Inferior parietal cortex (tissue), 1 donor: ENCODE data around the gene MOB3B.

ENCODE experiments used
- DNase-seq: peaks from one replicate; pipeline ENCODE4 v3.0.0-alpha.2; 2016; ENCODE audit errors: extremely low spot score

MOB3B gene

DNA sequence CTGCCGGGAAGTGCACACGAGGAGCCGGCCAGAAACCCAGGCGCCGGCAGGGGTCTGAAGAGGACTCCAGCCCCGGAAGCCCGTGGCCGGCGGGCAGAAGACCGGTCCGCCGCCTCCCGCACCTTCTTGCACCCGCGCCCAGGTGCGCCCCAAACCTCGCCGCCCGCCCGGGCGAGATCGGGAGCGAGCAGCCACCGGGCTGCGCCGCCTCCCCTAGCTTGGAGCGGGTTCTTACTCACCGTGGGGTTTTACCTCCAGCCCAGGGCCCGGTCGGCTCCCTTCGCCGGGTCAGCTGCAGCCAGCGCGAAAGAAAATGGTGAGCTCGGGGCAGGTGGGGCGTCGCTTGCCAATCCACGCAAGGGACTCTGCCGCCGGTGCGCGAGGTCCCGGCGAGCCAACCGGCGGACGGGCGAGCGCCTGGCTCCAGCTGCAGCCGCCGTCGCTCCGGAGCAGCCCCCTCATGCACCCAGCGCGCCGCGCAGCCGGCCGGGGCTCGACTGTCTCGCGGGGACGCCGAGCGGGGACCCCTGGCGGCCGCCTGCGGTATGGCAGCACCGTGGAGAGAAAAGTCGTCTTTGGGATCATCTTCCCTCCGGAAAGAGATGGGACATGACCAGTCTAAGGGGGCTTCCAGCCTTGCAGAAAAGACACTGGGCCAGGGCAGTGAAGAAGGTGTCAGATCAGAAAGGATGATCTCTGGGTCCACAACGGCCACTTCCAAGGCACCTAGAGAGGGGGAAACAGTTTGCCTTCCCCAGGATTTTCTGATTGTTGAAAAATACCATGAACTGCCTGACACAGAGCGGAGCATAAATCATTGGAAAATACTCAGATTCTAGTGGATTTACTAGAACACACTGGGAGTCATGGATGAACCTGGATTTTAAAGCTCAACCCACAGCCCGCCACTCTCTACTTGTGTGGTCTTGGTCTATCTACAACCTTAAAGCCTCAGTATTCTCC, at the start of gene MOB3B:
TSS of gene MOB3B (minus strand) at position 499 of the 963 bp plus-strand sequence. CDS start 74,264 bp downstream, outside the sequence.
- peak; percentile 88 for DNase-seq

DNA sequence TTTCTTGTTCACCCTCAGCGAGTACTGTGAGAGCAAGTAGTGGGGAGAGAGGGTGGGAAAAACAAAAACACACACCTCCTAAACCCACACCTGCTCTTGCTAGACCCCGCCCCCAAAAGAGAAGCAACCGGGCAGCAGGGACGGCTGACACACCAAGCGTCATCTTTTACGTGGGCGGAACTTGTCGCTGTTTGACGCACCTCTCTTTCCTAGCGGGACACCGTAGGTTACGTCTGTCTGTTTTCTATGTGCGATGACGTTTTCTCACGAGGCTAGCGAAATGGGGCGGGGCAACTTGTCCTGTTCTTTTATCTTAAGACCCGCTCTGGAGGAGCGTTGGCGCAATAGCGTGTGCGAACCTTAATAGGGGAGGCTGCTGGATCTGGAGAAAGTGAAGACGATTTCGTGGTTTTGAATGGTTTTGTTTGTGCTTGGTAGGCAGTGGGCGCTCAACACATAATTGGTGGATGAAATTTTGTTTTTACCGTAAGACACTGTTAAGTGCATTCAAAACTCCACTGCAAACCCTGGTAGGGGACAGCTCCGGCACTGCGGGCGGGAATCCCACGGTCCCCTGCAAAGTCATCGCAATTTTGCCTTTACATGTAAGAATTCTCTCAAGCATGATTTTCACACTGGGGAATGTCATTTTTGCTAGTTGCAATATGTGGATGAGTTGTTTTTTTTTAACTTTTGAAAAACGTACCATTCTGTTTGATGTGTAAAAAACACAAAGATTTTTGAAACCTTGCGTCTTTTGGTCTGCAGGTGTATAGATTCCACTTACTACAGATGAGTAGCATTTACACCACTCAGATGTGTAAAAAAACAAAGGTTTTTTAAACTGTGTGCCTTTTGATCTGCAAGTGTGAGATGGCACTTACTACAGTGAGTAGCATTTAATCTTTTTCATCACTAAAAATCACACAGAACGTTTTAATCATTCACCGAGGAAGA, 44.3 kb upstream of the MOB3B start:
- DNase-seq, result peak; percentile 98

DNA sequence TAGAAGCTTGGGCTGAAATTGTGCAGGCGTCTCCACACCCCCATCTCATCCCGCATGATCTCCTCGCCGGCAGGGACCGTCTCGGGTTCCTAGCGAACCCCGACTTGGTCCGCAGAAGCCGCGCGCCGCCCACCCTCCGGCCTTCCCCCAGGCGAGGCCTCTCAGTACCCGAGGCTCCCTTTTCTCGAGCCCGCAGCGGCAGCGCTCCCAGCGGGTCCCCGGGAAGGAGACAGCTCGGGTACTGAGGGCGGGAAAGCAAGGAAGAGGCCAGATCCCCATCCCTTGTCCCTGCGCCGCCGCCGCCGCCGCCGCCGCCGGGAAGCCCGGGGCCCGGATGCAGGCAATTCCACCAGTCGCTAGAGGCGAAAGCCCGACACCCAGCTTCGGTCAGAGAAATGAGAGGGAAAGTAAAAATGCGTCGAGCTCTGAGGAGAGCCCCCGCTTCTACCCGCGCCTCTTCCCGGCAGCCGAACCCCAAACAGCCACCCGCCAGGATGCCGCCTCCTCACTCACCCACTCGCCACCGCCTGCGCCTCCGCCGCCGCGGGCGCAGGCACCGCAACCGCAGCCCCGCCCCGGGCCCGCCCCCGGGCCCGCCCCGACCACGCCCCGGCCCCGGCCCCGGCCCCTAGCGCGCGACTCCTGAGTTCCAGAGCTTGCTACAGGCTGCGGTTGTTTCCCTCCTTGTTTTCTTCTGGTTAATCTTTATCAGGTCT, 43.5 kb upstream of the MOB3B start, which contains the start of gene C9orf72:
TSS of gene C9orf72 (minus strand) at position 564 of the 716 bp plus-strand sequence. CDS start 6,361 bp downstream, outside the sequence.
- no peak for DNase-seq

- DNase-seq, result peak; percentile 68
Observed at GRCh38 chr9:27572566-27572917, 42.9 kb upstream of the MOB3B start.

DNA sequence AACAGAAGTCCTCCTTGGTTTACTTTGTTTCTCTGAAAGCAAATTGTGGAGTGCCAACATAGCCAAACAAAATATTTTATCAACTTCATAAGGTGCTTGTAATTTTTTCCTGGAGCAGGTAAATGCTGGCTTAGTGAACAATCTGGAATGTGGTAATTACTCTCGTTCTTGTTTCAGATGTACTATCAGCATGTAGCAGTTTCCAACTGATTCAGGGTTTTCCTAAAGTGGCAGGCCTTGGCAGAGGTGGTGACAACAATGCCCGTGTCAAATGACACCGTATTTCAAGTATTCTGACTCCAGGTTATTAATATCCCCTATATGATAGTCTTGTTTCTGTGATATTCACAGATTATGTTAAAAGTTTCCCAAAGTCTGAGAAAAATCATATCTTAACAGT, 42.4 kb upstream of the MOB3B start:
- no peak for DNase-seq

DNA sequence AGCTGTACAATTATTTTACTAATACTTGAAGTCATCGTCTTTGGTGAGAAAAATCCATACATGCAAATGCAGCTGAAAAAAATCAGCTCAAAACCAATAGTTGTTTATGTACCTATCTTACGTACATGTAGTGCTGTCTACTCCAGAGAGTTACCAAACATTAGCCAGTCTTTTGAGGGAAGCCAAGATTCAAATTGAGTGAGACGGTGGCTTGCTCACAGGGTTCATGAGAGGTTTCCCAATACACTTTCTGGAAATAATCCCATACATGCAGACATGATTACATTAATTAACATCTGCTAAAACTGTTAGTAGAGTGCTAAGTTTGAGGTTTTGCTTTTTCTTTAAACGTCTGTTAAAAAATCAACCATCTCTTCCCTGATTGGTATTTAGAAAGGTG, 41.4 kb upstream of the MOB3B start:
- no peak for DNase-seq

DNA sequence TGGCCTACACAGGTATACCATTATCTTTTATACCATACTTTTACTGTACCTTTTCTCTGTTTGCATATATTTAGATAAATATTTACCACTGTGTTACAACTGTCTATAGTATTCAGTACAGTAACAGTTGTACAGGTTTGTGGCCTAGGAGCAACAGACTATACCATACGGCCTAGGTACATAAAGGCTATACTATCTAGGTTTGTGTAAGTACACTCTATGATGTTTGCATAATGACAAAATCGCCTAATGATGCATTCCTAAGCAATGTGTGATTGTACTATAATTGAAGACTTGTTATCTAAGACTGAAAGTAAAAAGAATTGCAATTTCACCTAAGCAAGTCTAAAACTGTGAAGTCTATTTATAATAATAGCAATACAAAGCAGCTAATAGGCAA, 39.8 kb upstream of the MOB3B start:
- no peak for DNase-seq

- no peak for DNase-seq
Observed at GRCh38 chr9:27566118-27566517, 36.5 kb upstream of the MOB3B start.

DNA sequence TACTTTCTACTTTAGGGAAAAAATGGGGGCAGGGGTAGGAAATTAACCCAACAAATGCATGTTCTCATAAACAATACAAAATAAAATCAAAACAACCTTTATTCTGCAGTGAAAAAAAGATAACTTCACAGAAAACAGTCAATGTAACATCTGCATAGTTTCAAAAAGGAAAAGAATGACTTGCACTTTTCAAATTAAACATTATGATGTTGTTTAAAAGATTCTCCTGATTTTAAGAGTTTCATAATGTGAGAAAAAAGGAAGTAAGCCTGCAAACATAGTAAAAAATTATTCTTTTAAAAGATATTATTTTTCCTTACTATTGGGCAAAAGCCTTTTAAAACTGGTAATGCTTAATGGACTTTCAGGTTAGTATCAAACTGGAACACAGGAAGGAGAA, 36.1 kb upstream of the MOB3B start:
- DNase-seq, result no peak

- no peak for DNase-seq
Observed at GRCh38 chr9:27564670-27565069, 35.1 kb upstream of the MOB3B start.

DNA sequence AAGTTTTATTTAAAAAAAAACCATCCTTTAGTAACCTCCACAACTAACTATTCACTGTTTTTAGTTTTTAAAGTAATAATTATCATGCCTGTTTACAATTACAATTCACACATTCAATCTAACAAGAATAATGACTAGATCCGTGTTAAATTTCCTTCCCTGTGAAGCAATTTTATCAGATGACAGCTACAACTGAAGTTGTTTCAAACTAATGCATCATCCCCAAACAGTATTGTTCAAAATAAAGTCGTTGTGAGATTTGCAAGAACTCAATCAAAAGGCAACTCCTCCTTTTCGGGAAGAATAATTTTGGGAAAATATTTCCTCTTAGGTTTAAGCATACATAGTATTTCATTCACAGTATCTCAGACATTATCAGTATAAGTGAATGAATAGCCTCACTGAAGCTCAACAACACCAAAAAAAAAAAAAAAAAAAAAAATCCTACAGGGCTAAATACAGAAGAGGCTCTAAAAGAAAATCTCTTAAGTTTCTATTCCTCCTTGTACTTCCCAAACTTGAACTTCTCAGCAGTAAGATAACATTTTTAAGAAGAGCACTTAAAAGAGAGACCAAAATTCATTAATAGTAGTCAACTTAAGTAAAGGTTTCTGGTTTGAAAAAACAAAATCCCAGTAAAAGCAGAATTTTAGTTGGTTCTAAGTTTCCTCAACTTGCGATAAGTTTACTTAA, 34.3 kb upstream of the MOB3B start:
- DNase-seq, result no peak

DNA sequence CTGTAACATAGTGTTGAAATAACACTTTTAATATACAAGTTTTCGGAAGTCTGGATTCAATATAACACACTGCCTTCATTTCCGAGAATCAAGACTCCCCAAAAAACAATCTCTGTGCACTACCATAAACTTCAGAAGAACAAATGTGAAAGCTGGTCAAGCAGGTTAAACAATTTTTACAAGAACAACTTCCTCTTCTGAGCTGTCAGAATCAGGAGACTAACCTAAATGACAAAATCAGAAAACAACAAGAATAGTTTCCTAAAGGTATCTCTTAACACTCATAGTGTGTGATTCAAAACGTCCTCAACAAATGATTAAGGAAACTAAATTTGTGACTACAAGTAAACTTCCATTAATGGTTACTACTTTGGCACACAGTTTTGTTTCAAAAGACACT, 32.1 kb upstream of the MOB3B start:
- DNase-seq, result no peak

DNA sequence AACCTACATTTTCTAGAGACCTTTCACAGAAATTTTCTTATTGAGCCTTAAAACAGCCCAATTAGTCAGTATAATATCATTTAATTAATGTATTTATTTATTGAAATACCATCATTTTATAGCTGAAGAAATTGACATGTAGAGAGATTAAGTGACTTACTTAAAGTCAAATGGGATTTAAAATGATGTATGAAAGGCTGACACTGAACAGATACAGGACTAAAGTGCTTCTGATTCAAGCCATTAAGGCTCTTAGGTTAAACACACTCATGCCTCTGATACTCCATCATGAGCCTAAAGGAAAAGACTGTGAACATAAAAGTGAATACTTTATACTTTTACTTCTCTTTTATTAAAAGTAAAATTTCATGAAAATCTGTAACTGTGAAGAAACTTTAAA, 30.8 kb upstream of the MOB3B start:
- DNase-seq, result no peak

- no peak for DNase-seq
Observed at GRCh38 chr9:27558307-27558706, 28.7 kb upstream of the MOB3B start.

GRCh38 chr9:27556470-27556869, 26.9 kb upstream of the MOB3B start:
- no peak for DNase-seq

DNA sequence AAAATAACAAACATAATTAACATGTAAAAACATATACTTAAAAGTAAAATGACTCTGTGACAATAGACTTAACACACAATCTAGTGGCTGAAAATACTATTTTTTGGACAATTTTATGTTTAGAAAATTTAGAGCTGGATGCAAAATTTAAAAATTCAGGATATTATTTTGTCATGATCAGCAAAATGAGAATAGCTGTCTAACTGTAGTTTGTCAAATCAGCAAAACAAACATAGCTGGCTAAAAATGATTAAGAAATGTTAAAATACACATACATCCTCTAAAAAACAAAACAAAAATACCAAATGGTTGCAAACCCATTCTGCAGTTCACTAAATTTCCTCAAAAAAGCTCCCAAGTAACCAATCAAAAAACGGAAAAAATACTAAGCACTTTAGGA, 25.1 kb upstream of the MOB3B start:
- DNase-seq, result no peak

DNA sequence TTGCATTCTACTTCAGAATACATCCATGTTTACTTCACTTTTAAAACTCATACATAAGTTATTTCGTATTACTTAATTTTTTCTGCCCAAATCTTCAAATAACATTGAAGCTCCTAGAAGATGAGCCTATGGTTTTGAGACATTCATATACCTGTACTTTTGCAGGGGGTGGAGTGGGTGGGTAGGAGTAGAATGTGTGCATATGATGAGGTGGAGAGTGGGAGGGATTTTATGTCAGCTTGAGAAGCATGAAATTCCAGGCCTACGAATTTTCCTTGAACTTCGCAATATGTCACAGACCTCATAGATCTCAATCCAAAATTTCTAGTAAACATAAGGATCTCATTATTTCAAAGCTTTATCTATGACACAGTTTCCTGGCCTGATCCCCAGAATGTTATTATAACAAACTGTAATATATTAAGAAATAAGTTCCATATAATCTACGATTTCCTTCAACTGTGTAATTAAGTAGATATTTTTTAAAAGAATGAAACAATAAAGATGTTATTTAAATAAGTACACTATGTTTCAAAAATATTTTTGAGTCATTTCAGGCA, 19.7 kb upstream of the MOB3B start:
- DNase-seq, result no peak

DNA sequence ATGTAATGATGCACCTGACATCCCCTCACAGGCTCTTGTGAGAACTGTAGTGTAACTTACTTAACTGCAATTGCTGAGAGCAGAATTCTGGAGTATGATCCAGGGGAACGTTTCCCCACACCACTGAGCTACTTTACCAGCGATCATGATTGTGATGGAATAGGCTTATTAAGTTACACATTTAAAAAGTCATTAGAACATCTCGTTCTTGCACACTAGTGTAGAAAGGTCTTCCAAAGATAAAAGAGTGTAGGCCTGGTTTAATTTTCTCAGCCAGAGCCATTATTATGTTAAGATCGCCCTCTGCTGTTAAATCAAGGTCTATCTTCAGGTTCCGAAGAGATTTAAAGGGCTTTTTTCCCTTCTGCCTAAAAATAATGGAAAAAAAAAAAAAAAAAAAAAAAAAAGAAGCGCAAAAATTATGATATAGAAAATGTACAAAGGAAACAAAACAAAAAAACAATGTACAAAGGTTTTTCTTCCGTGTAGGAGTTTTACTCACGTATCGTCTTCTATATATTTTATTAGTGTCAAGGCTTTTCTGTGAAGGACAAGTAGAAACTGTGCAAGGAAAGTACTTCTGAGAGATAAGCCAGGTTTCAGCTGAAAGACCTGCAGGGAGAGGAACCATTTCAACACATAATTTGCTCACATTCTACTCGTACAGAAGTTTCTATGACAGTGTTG, 18.6 kb upstream of the MOB3B start:
- DNase-seq, result peak; percentile 82

- DNase-seq, result no peak
Observed at GRCh38 chr9:27545471-27545870, 15.9 kb upstream of the MOB3B start.

- DNase-seq, result no peak
Observed at GRCh38 chr9:27542508-27542907, 12.9 kb upstream of the MOB3B start.
